HG02642 (cell line): ENCODE measurements around the gene CDH6.
"Not testable (repeated sequence)": the region's sequence is repeated elsewhere in the genome, so short reads cannot be mapped to it uniquely, and the experiment has no call there.

ENCODE experiments used
- ATAC-seq: cut with Tn5 transposase; IDR thresholded peaks from one replicate; pipeline ENCODE4 v1.9.1; 2021; ENCODE audit warnings: mild to moderate bottlenecking; ENCODE audit not compliant: unreplicated experiment, poor library complexity

CDH6 gene

GRCh38 chr5:31317665-31318064 lies 124.2 kb downstream of the CDH6 start:
- ATAC-seq: no peak

GRCh38 chr5:31319335-31319734 lies 125.8 kb downstream of the CDH6 start:
- no peak for ATAC-seq

- ATAC-seq: no peak
These were observed 129.5 kb downstream of the CDH6 start for GRCh38 chr5:31322946-31323345.

- ATAC-seq: no peak
These were observed 131.4 kb downstream of the CDH6 start for GRCh38 chr5:31324842-31325241.

- no peak for ATAC-seq
These were observed 134.7 kb downstream of the CDH6 start for GRCh38 chr5:31328040-31328733.

GRCh38 chr5:31329715-31330114 lies 136.2 kb downstream of the CDH6 start:
- ATAC-seq: no peak

GRCh38 chr5:31332160-31332559 lies 138.7 kb downstream of the CDH6 start:
- ATAC-seq: no peak

GRCh38 chr5:31333475-31333874 lies 140.0 kb downstream of the CDH6 start:
- no peak for ATAC-seq

- no peak for ATAC-seq
These were observed 140.8 kb downstream of the CDH6 start for GRCh38 chr5:31334061-31334860.

- no peak for ATAC-seq
These were observed 142.0 kb downstream of the CDH6 start for GRCh38 chr5:31335456-31335855.

GRCh38 chr5:31343946-31344345 lies 150.5 kb downstream of the CDH6 start:
- no peak for ATAC-seq

- ATAC-seq: no peak
These were observed 153.5 kb downstream of the CDH6 start for GRCh38 chr5:31346896-31347551.

GRCh38 chr5:31347552-31347905 lies 154.0 kb downstream of the CDH6 start:
- ATAC-seq: no peak

GRCh38 chr5:31350395-31350794 lies 156.9 kb downstream of the CDH6 start:
- no peak for ATAC-seq

GRCh38 chr5:31355337-31355736 lies 161.9 kb downstream of the CDH6 start:
- ATAC-seq: no peak

- no peak for ATAC-seq
These were observed 163.6 kb downstream of the CDH6 start for GRCh38 chr5:31357038-31357437.

GRCh38 chr5:31359839-31360238 lies 166.4 kb downstream of the CDH6 start:
- no peak for ATAC-seq

GRCh38 chr5:31361234-31361633 lies 167.7 kb downstream of the CDH6 start:
- ATAC-seq: no peak

GRCh38 chr5:31361704-31362528 lies 168.4 kb downstream of the CDH6 start:
- ATAC-seq: not testable (repeated sequence)

- ATAC-seq: no peak
These were observed 169.0 kb downstream of the CDH6 start for GRCh38 chr5:31362529-31362900.
